IMR-90 (cell line): ENCODE measurements around the gene DAPL1. TPM values are rescaled to one million over a fixed set of nuclear protein-coding genes. Genes with fewer than 3 reads are reported as not detected.

ENCODE experiments used
- ATAC-seq: fragments of 200-7000 bp; cut with Tn5 transposase; 2 replicates; pipeline ENCODE4 v1.9.1; 2020; ENCODE audit warnings: low read depth, mild to moderate bottlenecking, moderate library complexity
- BruUV-seq: library from RNA; stranded (reverse); fragments of 400-500 nt; replicated peaks from 2 replicates; lab custom pipeline; 2021; lab: Mats Ljungman, UMichigan
- CTCF ChIA-PET: fragments of 300-600 bp; formaldehyde crosslinking; extraction: SDS; loops from one replicate; lab custom pipeline; 2021; ENCODE audit warnings: antibody characterized with exemption; lab: Yijun Ruan, JAX
- POLR2A ChIA-PET: fragments of 300-600 bp; sonication (Branson Sonifier 250); formaldehyde crosslinking; loops from one replicate; lab custom pipeline; 2022; ENCODE audit warnings: antibody characterized with exemption; ENCODE audit not compliant: unreplicated experiment; lab: Charles Lee
- DNase-seq: peaks from one replicate; pipeline ENCODE4 v3.0.0; 2013
- H2AFZ ChIP-seq: replicated peaks from 2 replicates; pipeline ENCODE3; 2013; ENCODE audit warnings: low read length, mild to moderate bottlenecking; ENCODE audit not compliant: poor library complexity
- H2AK5ac ChIP-seq: 2 replicates; pipeline ENCODE4 v1.6.1; 2013; ENCODE audit warnings: low read depth, low read length, inconsistent platforms
- H2AK9ac ChIP-seq: replicated peaks from 2 replicates; pipeline ENCODE3; 2013; ENCODE audit warnings: mild to moderate bottlenecking, low read depth, low read length, moderate library complexity; ENCODE audit not compliant: poor library complexity
- H2BK120ac ChIP-seq: 2 replicates; pipeline ENCODE4 v1.6.1; 2013; ENCODE audit warnings: low read depth, low read length, inconsistent platforms
- H2BK15ac ChIP-seq: 3 replicates; pipeline ENCODE4 v1.6.1; 2013; ENCODE audit warnings: low read depth, low read length, inconsistent platforms
- H2BK20ac ChIP-seq: 2 replicates; pipeline ENCODE4 v1.6.1; 2013; ENCODE audit warnings: low read depth, mild to moderate bottlenecking, inconsistent platforms, low read length, moderate library complexity
- H2BK5ac ChIP-seq: 2 replicates; pipeline ENCODE4 v1.6.1; 2013; ENCODE audit warnings: mild to moderate bottlenecking, low read depth, low read length, inconsistent platforms; ENCODE audit not compliant: poor library complexity, severe bottlenecking
- H3K14ac ChIP-seq: replicated peaks from 2 replicates; pipeline ENCODE4 v1.6.1; 2013; ENCODE audit warnings: low read depth, low read length, inconsistent platforms
- H3K18ac ChIP-seq: 2 replicates; pipeline ENCODE4 v1.6.1; 2013; ENCODE audit warnings: low read depth, low read length, control low read depth
- H3K23ac ChIP-seq: 2 replicates; pipeline ENCODE4 v1.6.1; 2013; ENCODE audit warnings: low read depth, low read length, inconsistent platforms
- H3K27ac ChIP-seq: 2 replicates; pipeline ENCODE4 v1.5.1; 2013; ENCODE audit warnings: mild to moderate bottlenecking, control low read depth, low read length; ENCODE audit not compliant: insufficient read depth
- H3K27me3 ChIP-seq: 2 replicates; pipeline ENCODE4 v1.6.1; 2013; ENCODE audit warnings: low read length; ENCODE audit not compliant: control insufficient read depth, insufficient read depth
- H3K36me3 ChIP-seq: 2 replicates; pipeline ENCODE4 v1.6.1; 2013; ENCODE audit warnings: low read length, mixed read lengths; ENCODE audit not compliant: control insufficient read depth, insufficient read depth
- H3K4ac ChIP-seq: 2 replicates; pipeline ENCODE4 v1.6.1; 2013; ENCODE audit warnings: low read depth, low read length, inconsistent platforms
- H3K4me1 ChIP-seq: 2 replicates; pipeline ENCODE4 v1.6.1; 2013; ENCODE audit warnings: low read length, mixed read lengths; ENCODE audit not compliant: control insufficient read depth, insufficient read depth
- H3K4me2 ChIP-seq: 2 replicates; pipeline ENCODE4 v1.6.1; 2013; ENCODE audit warnings: low read depth, mild to moderate bottlenecking, control low read depth, low read length, moderate library complexity
- H3K4me3 ChIP-seq: 2 replicates; pipeline ENCODE4 v1.5.1; 2013; ENCODE audit warnings: low read depth, mild to moderate bottlenecking, control low read depth, low read length, moderate library complexity; ENCODE audit not compliant: insufficient read depth
- H3K56ac ChIP-seq: 2 replicates; pipeline ENCODE4 v1.6.1; 2013; ENCODE audit warnings: low read length, inconsistent platforms; ENCODE audit not compliant: insufficient read depth; ENCODE audit errors: extremely low read depth
- H3K79me1 ChIP-seq, 2 experiments: 2 replicates each; pipeline ENCODE4 v1.6.1; 2013; ENCODE audit warnings: low read length in 2 of 2, inconsistent platforms in 1 of 2, low read depth in 1 of 2
- H3K9ac ChIP-seq: 2 replicates; pipeline ENCODE4 v1.6.1; 2013; ENCODE audit warnings: low read depth, low read length, control low read depth
- H3K9me1 ChIP-seq: 2 replicates; pipeline ENCODE4 v1.6.1; 2013; ENCODE audit warnings: low read length, inconsistent platforms; ENCODE audit not compliant: insufficient read depth
- H3K9me3 ChIP-seq: 2 replicates; pipeline ENCODE4 v1.6.1; 2013; ENCODE audit warnings: low read length; ENCODE audit not compliant: control insufficient read depth, insufficient read depth
- H4K20me1 ChIP-seq: 2 replicates; pipeline ENCODE4 v1.6.1; 2013; ENCODE audit warnings: low read length, inconsistent platforms; ENCODE audit not compliant: insufficient read depth
- H4K5ac ChIP-seq: 2 replicates; pipeline ENCODE4 v1.6.1; 2013; ENCODE audit warnings: mild to moderate bottlenecking, low read depth, low read length, control low read depth
- H4K8ac ChIP-seq, 2 experiments: 2 replicates each; pipeline ENCODE4 v1.6.1; 2013; ENCODE audit warnings: low read depth in 2 of 2, low read length in 2 of 2, control low read depth in 1 of 2, inconsistent platforms in 1 of 2
- H4K91ac ChIP-seq: 2 replicates; pipeline ENCODE4 v1.6.1; 2013; ENCODE audit warnings: low read depth, low read length, inconsistent platforms; ENCODE audit not compliant: insufficient read depth
- BHLHE40 ChIP-seq: fragments of 150-350 bp; IDR thresholded peaks from 2 replicates; pipeline ENCODE4 v1.6.1; 2016; ENCODE audit warnings: mild to moderate bottlenecking, low read depth, low read length
- CEBPB ChIP-seq: IDR thresholded peaks from 2 replicates; pipeline ENCODE4 v1.6.1; 2012; ENCODE audit warnings: low read depth, low read length, improper control_type of control experiment
- CHD1 ChIP-seq: IDR thresholded peaks from 2 replicates; pipeline ENCODE4 v1.6.1; 2012; ENCODE audit warnings: low read depth, low read length, improper control_type of control experiment
- FOS ChIP-seq: fragments of 150-350 bp; IDR thresholded peaks from 2 replicates; pipeline ENCODE4 v1.6.1; 2016; ENCODE audit warnings: low read depth, low read length
- MAFK ChIP-seq: IDR thresholded peaks from 2 replicates; pipeline ENCODE4 v1.6.1; 2012; ENCODE audit warnings: low read depth, low read length, improper control_type of control experiment
- MAZ ChIP-seq: IDR thresholded peaks from 2 replicates; pipeline ENCODE4 v1.6.1; 2012; ENCODE audit warnings: low read depth, mild to moderate bottlenecking, low read length, improper control_type of control experiment, moderate library complexity, borderline replicate concordance
- MXI1 ChIP-seq: IDR thresholded peaks from 2 replicates; pipeline ENCODE4 v1.6.1; 2012; ENCODE audit warnings: low read depth, mild to moderate bottlenecking, low read length, moderate library complexity, borderline replicate concordance
- NFE2L2 ChIP-seq: fragments of 150-350 bp; IDR thresholded peaks from 2 replicates; pipeline ENCODE4 v1.6.1; 2016; ENCODE audit warnings: low read depth, mild to moderate bottlenecking, low read length
- POLR2A ChIP-seq: IDR thresholded peaks from 2 replicates; pipeline ENCODE4 v1.6.1; 2012; ENCODE audit warnings: mild to moderate bottlenecking, low read depth, low read length
- RAD21 ChIP-seq: IDR thresholded peaks from 2 replicates; pipeline ENCODE4 v1.6.1; 2012; ENCODE audit warnings: low read length, improper control_type of control experiment
- RCOR1 ChIP-seq: IDR thresholded peaks from 2 replicates; pipeline ENCODE4 v1.6.1; 2012; ENCODE audit warnings: mild to moderate bottlenecking, low read length, improper control_type of control experiment; ENCODE audit not compliant: insufficient replicate concordance
- RFX5 ChIP-seq: IDR thresholded peaks from 2 replicates; pipeline ENCODE4 v1.8.0; 2012; ENCODE audit warnings: low read depth, mild to moderate bottlenecking, low read length, moderate library complexity
- SMC3 ChIP-seq: fragments of 150-350 bp; IDR thresholded peaks from 2 replicates; pipeline ENCODE4 v1.6.1; 2016; ENCODE audit warnings: low read depth, mild to moderate bottlenecking, antibody characterized with exemption, low read length, moderate library complexity
- dilution Hi-C: fragments of 300-500 bp; cut with HindIII; formaldehyde crosslinking; loops from one replicate; pipeline ENCODE4 v1.14.3; 2018; ENCODE audit warnings: low sequenced_read_pairs; ENCODE audit not compliant: unreplicated experiment
- in situ Hi-C: fragments of 300-500 bp; cut with MboI; formaldehyde crosslinking; loops from 3 replicates; pipeline ENCODE4 v1.14.3; 2019; ENCODE audit warnings: low sequenced_read_pairs, inconsistent platforms, mixed read lengths
- intact Hi-C: fragments of 100-400 bp; cut with micrococcal nuclease; formaldehyde crosslinking; loops from 2 replicates; pipeline ENCODE4 v1.10.0; 2022
- polyA plus RNA-seq, 3 experiments: library from polyadenylated mRNA; depleted of rRNA; stranded (reverse); fragments of >200 nt; gene quantifications; 2 replicates each; pipeline ENCODE4 v1.2.3, GENCODE V29; 2012; ENCODE audit warnings: low replicate concordance in 1 of 3
- total RNA-seq: library from RNA; depleted of rRNA; stranded (reverse); fragments of >200 nt; gene quantifications from 2 replicates; pipeline ENCODE4 v1.2.3, GENCODE V29; 2012
- TF ChIP-seq, protein P1 (sequence below): conservative IDR thresholded peaks from 2 replicates; pipeline ENCODE4 v1.5.1; 2012; ENCODE audit warnings: mild to moderate bottlenecking, low read depth, low read length, improper control_type of control experiment
- TF ChIP-seq, protein P2 (sequence below): fragments of 150-350 bp; IDR thresholded peaks from 2 replicates; pipeline ENCODE4 v1.6.1; 2016; ENCODE audit warnings: low read depth, mild to moderate bottlenecking, low read length, moderate library complexity, borderline replicate concordance
- TF ChIP-seq, protein P3 (sequence below): fragments of 150-350 bp; IDR thresholded peaks from 2 replicates; pipeline ENCODE4 v1.6.1; 2017; ENCODE audit warnings: mild to moderate bottlenecking, antibody characterized with exemption, low read length, low read depth

The DAPL1 gene
- total and polyA plus RNA-seq, 2 of the 4 experiments (the other 2 are of a cell fraction): not detected

DNA sequence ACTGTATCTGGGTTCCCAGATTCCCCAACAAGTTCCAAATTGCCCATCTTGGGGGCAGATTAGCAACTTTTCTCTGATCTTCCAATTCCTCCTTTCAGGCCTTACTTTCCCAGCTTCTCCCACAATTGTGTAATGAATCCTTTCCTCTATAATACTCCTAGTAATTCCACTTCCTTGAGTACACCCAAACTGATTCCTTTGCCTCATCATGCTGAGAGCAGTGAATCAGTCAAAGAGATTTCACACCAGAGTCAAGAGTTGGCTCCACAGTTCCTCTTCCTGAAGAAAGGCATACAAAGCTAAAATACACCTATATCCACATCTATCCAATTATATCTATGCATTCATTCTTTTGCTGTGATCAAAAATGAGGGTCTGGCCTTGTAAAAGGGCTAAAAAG is 28.6 kb upstream of the DAPL1 start:
- H2BK15ac ChIP-seq: no peak overlapping the region
- H3K4me1 ChIP-seq: no peaks in the 10 kb centered on the region
- H3K9ac ChIP-seq: no peak overlapping the region
- H2AK9ac ChIP-seq: no peak overlapping the region
- ATAC-seq: no peak
- no peaks in the 10 kb centered on the region for H3K36me3 ChIP-seq
- H3K18ac ChIP-seq: no peak overlapping the region
- no TSS peak for BruUV-seq
- POLR2A ChIA-PET: no interaction called here
- no peak overlapping the region for H3K4ac ChIP-seq
- H4K5ac ChIP-seq: no peak overlapping the region
- no peak overlapping the region for H3K23ac ChIP-seq
- H3K9me1 ChIP-seq: no peaks in the 10 kb centered on the region
- H4K8ac ChIP-seq: no peak overlapping the region
- intact Hi-C loops (no loop called here), in situ Hi-C loops (loop anchor here (25.0 kb wide), 1 partner anchor 1004 kb away; no protein-coding TSS in a partner anchor), dilution Hi-C loops (no loop called here)
- CTCF ChIA-PET: interaction anchor here (0.8 to 1.2 kb wide), 2 partner anchors 10 kb away, joined by 3 to 4 read pairs; no protein-coding TSS in a partner anchor
- H3K27ac ChIP-seq: no peak overlapping the region
- H2BK20ac ChIP-seq: no peak overlapping the region
- no peak for TF ChIP-seq NFE2L2
- no peak for TF ChIP-seq POLR2A
- TF ChIP-seq, protein P1, sequence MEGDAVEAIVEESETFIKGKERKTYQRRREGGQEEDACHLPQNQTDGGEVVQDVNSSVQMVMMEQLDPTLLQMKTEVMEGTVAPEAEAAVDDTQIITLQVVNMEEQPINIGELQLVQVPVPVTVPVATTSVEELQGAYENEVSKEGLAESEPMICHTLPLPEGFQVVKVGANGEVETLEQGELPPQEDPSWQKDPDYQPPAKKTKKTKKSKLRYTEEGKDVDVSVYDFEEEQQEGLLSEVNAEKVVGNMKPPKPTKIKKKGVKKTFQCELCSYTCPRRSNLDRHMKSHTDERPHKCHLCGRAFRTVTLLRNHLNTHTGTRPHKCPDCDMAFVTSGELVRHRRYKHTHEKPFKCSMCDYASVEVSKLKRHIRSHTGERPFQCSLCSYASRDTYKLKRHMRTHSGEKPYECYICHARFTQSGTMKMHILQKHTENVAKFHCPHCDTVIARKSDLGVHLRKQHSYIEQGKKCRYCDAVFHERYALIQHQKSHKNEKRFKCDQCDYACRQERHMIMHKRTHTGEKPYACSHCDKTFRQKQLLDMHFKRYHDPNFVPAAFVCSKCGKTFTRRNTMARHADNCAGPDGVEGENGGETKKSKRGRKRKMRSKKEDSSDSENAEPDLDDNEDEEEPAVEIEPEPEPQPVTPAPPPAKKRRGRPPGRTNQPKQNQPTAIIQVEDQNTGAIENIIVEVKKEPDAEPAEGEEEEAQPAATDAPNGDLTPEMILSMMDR: no peak
- TF ChIP-seq MAFK: no peak
- no peak for TF ChIP-seq MAZ
- TF ChIP-seq, protein P2, sequence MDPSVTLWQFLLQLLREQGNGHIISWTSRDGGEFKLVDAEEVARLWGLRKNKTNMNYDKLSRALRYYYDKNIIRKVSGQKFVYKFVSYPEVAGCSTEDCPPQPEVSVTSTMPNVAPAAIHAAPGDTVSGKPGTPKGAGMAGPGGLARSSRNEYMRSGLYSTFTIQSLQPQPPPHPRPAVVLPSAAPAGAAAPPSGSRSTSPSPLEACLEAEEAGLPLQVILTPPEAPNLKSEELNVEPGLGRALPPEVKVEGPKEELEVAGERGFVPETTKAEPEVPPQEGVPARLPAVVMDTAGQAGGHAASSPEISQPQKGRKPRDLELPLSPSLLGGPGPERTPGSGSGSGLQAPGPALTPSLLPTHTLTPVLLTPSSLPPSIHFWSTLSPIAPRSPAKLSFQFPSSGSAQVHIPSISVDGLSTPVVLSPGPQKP: no peak
- TF ChIP-seq RFX5: no peak
- TF ChIP-seq SMC3: no peak
- no peak for TF ChIP-seq CHD1
- TF ChIP-seq, protein P3, sequence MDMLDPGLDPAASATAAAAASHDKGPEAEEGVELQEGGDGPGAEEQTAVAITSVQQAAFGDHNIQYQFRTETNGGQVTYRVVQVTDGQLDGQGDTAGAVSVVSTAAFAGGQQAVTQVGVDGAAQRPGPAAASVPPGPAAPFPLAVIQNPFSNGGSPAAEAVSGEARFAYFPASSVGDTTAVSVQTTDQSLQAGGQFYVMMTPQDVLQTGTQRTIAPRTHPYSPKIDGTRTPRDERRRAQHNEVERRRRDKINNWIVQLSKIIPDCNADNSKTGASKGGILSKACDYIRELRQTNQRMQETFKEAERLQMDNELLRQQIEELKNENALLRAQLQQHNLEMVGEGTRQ: no peak
- TF ChIP-seq FOS: no peak
- no peak for TF ChIP-seq RCOR1
- no peak for TF ChIP-seq CEBPB
- no peak for TF ChIP-seq RAD21
- no peak for TF ChIP-seq MXI1
- TF ChIP-seq BHLHE40: no peak
- H3K14ac ChIP-seq: no peak overlapping the region
- no peak for DNase-seq
- no peak overlapping the region for H4K91ac ChIP-seq
- H3K9me3 ChIP-seq: no peaks in the 10 kb centered on the region
- no peak overlapping the region for H3K4me3 ChIP-seq
- H3K79me1 ChIP-seq: no peaks in the 10 kb centered on the region
- H2AFZ ChIP-seq: no peak overlapping the region
- H2BK5ac ChIP-seq: no peak overlapping the region
- H2BK120ac ChIP-seq: no peak overlapping the region
- no peaks in the 10 kb centered on the region for H4K20me1 ChIP-seq
- no peak overlapping the region for H2AK5ac ChIP-seq
- H3K4me2 ChIP-seq: no peak overlapping the region
- H3K56ac ChIP-seq: no peak overlapping the region
- H3K27me3 ChIP-seq: peaks cover 3% of the 10 kb centered on the region
